K562 (cell line): ENCODE data around the gene SIGLEC11. TPM values are rescaled to one million over a fixed set of nuclear protein-coding genes. Genes with fewer than 3 reads are reported as not detected.
A peak's percentile ranks its signal among the peaks of the same experiment; 100 is the strongest.

Experiments used
- FOXO4 ChIP-seq: fragments of 450-650 bp; formaldehyde crosslinking; IDR thresholded peaks from 2 replicates; pipeline ENCODE4 v1.4.0; 2020; ENCODE audit warnings: mild to moderate bottlenecking, moderate library complexity
- MAZ ChIP-seq, 2 experiments: fragments of 450-650 bp in 1 of 2; sonication (generic) in 1 of 2; formaldehyde crosslinking; IDR thresholded peaks in 1 of 2; conservative IDR thresholded peaks in 1 of 2; 2 replicates each; pipeline versions ENCODE4 v1.4.0 to v1.5.0; 2020; ENCODE audit warnings: mild to moderate bottlenecking in 1 of 2, missing genetic modification reagents in 1 of 2
- MITF ChIP-seq: IDR thresholded peaks from 2 replicates; pipeline ENCODE4 v1.6.1; 2014; ENCODE audit warnings: antibody characterized with exemption
- PCBP1 ChIP-seq: fragments of 200-400 bp; formaldehyde crosslinking; IDR thresholded peaks from 2 replicates; pipeline ENCODE4 v1.6.1; 2018; ENCODE audit warnings: mild to moderate bottlenecking, low read depth, low read length; ENCODE audit not compliant: poor library complexity, severe bottlenecking
- SAFB ChIP-seq: fragments of 200-400 bp; formaldehyde crosslinking; IDR thresholded peaks from 2 replicates; pipeline ENCODE4 v1.6.1; 2017; ENCODE audit warnings: low read depth, low read length, borderline replicate concordance
- ZMIZ1 ChIP-seq, 2 experiments: fragments of 150-350 bp in 1 of 2; IDR thresholded peaks; 2 replicates each; pipeline ENCODE4 v1.6.1; 2012 to 2016; ENCODE audit warnings: low read depth in 2 of 2, low read length in 2 of 2, mild to moderate bottlenecking in 1 of 2, moderate library complexity in 1 of 2
- ZNF277 ChIP-seq: fragments of 250-450 bp; sonication (Bioruptor Pico); IDR thresholded peaks from 2 replicates; pipeline ENCODE4 v1.8.0; 2022; ENCODE audit warnings: inconsistent platforms, mild to moderate bottlenecking, moderate library complexity, borderline replicate concordance
- ZNF609 ChIP-seq: sonication (generic); formaldehyde crosslinking; IDR thresholded peaks from 2 replicates; pipeline ENCODE4 v1.8.1; 2023; ENCODE audit warnings: missing genetic modification reagents, mild to moderate bottlenecking, borderline replicate concordance
- polyA plus RNA-seq, 8 experiments: library from polyadenylated mRNA; depleted of rRNA in 4 of 8; stranded (reverse) in 5 of 8; unstranded in 3 of 8; fragments of >200 nt; fragmentation: Nextera tagmentation in 2 of 8; fragmentation: Illumina TruSeq in 1 of 8; extraction: Ambion mirVana in 2 of 8; extraction: Trizol in 1 of 8; gene quantifications; 2 replicates each; pipeline versions ENCODE4 v1.2.1 to v1.2.3, GENCODE V29; 2011 to 2014; ENCODE audit warnings: inconsistent platforms in 1 of 8, missing spikeins in 1 of 8
- total RNA-seq, 7 experiments: library from RNA; depleted of rRNA in 6 of 7; stranded (reverse); fragments of >200 nt in 6 of 7; fragmentation: Illumina TruSeq in 2 of 7; extraction: Trizol in 2 of 7; gene quantifications; 2 replicates each; pipeline versions ENCODE4 v1.2.1 to v1.2.3, GENCODE V29; 2011 to 2021; ENCODE audit warnings: low replicate concordance in 1 of 7
- TF ChIP-seq, protein P1 (sequence below): fragments of 450-650 bp; formaldehyde crosslinking; IDR thresholded peaks from 2 replicates; pipeline ENCODE4 v1.4.0; 2020; ENCODE audit warnings: mild to moderate bottlenecking, moderate library complexity

Gene SIGLEC11
- total and polyA plus RNA-seq, 9 of the 15 experiments (the other 6 are each of a cell fraction or from before 2014, with no cell fraction given), result not detected

DNA sequence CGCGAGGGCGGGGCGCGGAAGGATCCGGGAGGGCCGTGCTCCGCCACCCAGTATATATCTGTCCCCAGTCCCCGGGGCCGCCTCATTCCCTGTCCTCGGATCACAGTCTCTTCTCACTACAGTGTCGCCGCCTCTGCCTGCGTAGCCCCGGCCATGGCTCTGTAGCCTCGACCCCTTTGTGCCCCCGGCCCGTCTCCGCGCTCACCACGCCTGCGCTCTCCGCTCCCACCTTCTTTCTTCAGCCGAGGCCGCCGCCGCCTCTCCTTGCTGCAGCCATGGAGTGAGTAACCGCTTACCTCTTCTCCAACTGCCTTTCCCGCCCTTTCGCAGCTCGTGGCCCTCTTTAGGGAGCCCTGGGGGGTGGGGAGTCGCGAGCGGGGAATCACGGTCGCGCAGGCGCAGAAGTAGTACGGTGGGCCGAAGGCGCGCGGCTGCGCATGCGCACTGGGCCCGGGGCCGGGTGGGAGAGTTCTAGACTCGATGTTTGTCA, 31.8 kb downstream of the SIGLEC11 start, which contains the start of the genes ATF5 and NUP62 (continued):
- TF ChIP-seq, protein P1, sequence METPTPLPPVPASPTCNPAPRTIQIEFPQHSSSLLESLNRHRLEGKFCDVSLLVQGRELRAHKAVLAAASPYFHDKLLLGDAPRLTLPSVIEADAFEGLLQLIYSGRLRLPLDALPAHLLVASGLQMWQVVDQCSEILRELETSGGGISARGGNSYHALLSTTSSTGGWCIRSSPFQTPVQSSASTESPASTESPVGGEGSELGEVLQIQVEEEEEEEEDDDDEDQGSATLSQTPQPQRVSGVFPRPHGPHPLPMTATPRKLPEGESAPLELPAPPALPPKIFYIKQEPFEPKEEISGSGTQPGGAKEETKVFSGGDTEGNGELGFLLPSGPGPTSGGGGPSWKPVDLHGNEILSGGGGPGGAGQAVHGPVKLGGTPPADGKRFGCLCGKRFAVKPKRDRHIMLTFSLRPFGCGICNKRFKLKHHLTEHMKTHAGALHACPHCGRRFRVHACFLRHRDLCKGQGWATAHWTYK (CRISPR knock-in tag), result peak; percentile 25; the same call in 1 of the 2 replicates
- TF ChIP-seq PCBP1 (peak; percentile 86), ZNF277 (CRISPR knock-in tag) (no peak), SAFB (0 out of 2 replicates have a peak, but pooled peaks have one; percentile 51), FOXO4 (CRISPR knock-in tag) (no peak), ZMIZ1 (IDR thresholded peaks at IDR 0.05; ENCODE audit: low read depth in 2 of 2, low read length in 2 of 2) (peak in 1 of 2 experiments; percentile 78; a peak in 1 of 4 replicates), MAZ (CRISPR knock-in tag; conservative IDR thresholded peaks at IDR 0.05 in 1 of 2, IDR thresholded peaks at IDR 0.05 in 1 of 2) (peak; percentile 93 to 94), MITF (0 out of 2 replicates have a peak, but pooled peaks have one; percentile 30), ZNF609 (no peak; the same call in 1 of the 2 replicates)
